PFSK-1 (cell line): ENCODE measurements around the gene EPN3.

Source experiments
- FOXP2 ChIP-seq: optimal IDR thresholded peaks from 2 replicates; pipeline ENCODE3; 2011; ENCODE audit warnings: borderline replicate concordance, control low read depth, inconsistent platforms; ENCODE audit not compliant: insufficient read depth; ENCODE audit errors: extremely low read length, extremely low read depth
- POLR2AphosphoS5 ChIP-seq: IDR thresholded peaks from 2 replicates; pipeline ENCODE4 v1.6.1; 2012; ENCODE audit warnings: low read depth, mild to moderate bottlenecking, control low read depth, low read length, moderate library complexity
- REST ChIP-seq, 2 experiments: IDR thresholded peaks; 2 replicates each; pipeline versions ENCODE4 v1.6.1 to v1.8.0; 2011 to 2012; ENCODE audit warnings: low read depth in 2 of 2, low read length in 2 of 2, control low read depth in 1 of 2, inconsistent platforms in 1 of 2, mild to moderate bottlenecking in 1 of 2, moderate library complexity in 1 of 2; ENCODE audit not compliant: insufficient read depth in 1 of 2
- SIN3A ChIP-seq: IDR thresholded peaks from 2 replicates; pipeline ENCODE4 v1.6.1; 2012; ENCODE audit warnings: mild to moderate bottlenecking, low read length, moderate library complexity, borderline replicate concordance; ENCODE audit not compliant: insufficient read depth
- TAF1 ChIP-seq: IDR thresholded peaks from 2 replicates; pipeline ENCODE4 v1.6.1; 2012; ENCODE audit warnings: low read length, control low read depth, borderline replicate concordance; ENCODE audit not compliant: insufficient read depth

GRCh38 chr17:50588391-50589049 lies 56.0 kb downstream of the EPN3 start:
- TF ChIP-seq REST (IDR thresholded peaks at IDR 0.05; ENCODE audit: insufficient read depth in 1 of 2, low read depth in 2 of 2, low read length in 2 of 2) (no peak), TAF1 (no peak), POLR2AphosphoS5 (no peak), SIN3A (no peak), FOXP2 (no peak)
